Spleen (tissue), 7 donors: ENCODE measurements around the gene MEGF6.
"Not testable (repeated sequence)": the region's sequence is repeated elsewhere in the genome, so short reads cannot be mapped to it uniquely, and the experiment has no call there.

ENCODE experiments used
- POLR2A ChIP-seq, 3 donors: fragments of 450-650 bp; IDR thresholded peaks; one replicate each; pipeline ENCODE4 v1.5.1; 2017; ENCODE audit warnings: antibody characterized with exemption in 3 of 3, mild to moderate bottlenecking in 1 of 3
- TF ChIP-seq, protein P1 (sequence below), 11 experiments: fragments of 200-600 bp in 7 of 11; fragments of 450-650 bp in 4 of 11; sonication (generic) in 4 of 11; IDR thresholded peaks in 8 of 11; conservative IDR thresholded peaks in 3 of 11; 1 replicate in 7 of 11; 2 replicates in 4 of 11; pipeline versions ENCODE4 v1.4.0 to v1.8.0; 2016 to 2021; ENCODE audit warnings: antibody characterized with exemption in 11 of 11, inconsistent platforms in 4 of 11, mild to moderate bottlenecking in 1 of 11
- donor health status: DM: no; HTN: no; CAD: no; lungs with moderate emphysema.
- donor health status: DM: no; HTN: no; CAD: no.
- donor health status: DM: no; HTN: no; CAD: no.

DNA sequence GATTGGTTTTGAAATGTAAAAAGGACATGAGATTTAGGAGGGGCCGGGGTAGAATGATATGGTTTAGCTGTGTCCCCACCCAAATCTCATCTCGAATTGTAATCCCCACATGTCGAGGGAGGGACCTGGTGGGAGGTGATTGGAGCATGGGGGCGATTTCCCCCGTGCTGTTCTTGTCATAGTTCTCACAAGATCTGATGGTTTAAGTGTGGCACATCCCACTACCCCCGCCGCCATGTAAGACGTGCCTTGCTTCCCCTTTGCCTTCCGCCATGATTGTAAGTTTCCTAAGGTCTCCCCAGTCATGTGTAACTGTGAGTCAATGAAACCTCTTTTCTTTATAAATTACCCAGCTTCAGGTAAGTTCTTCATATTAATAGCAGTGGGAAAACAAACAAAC is 10.8 kb upstream of the MEGF6 start:
- not testable (repeated sequence) for TF ChIP-seq POLR2A (IDR thresholded peaks at IDR 0.05)
- TF ChIP-seq, protein P1, sequence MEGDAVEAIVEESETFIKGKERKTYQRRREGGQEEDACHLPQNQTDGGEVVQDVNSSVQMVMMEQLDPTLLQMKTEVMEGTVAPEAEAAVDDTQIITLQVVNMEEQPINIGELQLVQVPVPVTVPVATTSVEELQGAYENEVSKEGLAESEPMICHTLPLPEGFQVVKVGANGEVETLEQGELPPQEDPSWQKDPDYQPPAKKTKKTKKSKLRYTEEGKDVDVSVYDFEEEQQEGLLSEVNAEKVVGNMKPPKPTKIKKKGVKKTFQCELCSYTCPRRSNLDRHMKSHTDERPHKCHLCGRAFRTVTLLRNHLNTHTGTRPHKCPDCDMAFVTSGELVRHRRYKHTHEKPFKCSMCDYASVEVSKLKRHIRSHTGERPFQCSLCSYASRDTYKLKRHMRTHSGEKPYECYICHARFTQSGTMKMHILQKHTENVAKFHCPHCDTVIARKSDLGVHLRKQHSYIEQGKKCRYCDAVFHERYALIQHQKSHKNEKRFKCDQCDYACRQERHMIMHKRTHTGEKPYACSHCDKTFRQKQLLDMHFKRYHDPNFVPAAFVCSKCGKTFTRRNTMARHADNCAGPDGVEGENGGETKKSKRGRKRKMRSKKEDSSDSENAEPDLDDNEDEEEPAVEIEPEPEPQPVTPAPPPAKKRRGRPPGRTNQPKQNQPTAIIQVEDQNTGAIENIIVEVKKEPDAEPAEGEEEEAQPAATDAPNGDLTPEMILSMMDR (IDR thresholded peaks at IDR 0.05 in 8 of 11, conservative IDR thresholded peaks at IDR 0.05 in 3 of 11) = not testable (repeated sequence)
